Transverse colon (tissue), 4 donors: ENCODE measurements around the gene ERC2. TPM values are rescaled to one million over a fixed set of nuclear protein-coding genes. Genes with fewer than 3 reads are reported as not detected.
A peak's percentile ranks its signal among the peaks of the same experiment; 100 is the strongest.

Experiments used
- DNase-seq: peaks from one replicate; pipeline ENCODE4 v3.0.0-alpha.2; 2019
- H3K27ac ChIP-seq, 4 donors: fragments of 200-600 bp; sonication (generic); 2 replicates each; pipeline ENCODE4 v1.5.1; 2016 to 2018; ENCODE audit warnings: inconsistent platforms in 4 of 4
- H3K27me3 ChIP-seq: fragments of 200-600 bp; sonication (generic); 2 replicates; pipeline ENCODE4 v1.5.1; 2017; ENCODE audit warnings: inconsistent platforms
- H3K36me3 ChIP-seq, 4 donors: fragments of 200-600 bp; sonication (generic); 2 replicates each; pipeline ENCODE4 v1.5.1; 2017 to 2019; ENCODE audit warnings: inconsistent platforms in 4 of 4
- H3K4me1 ChIP-seq, 4 donors: fragments of 200-600 bp; sonication (generic); 2 replicates each; pipeline ENCODE4 v1.5.1; 2017 to 2020; ENCODE audit warnings: inconsistent platforms in 4 of 4
- H3K4me3 ChIP-seq, 4 donors: fragments of 200-600 bp; sonication (generic); 1 replicate in 1 of 4; 2 replicates in 3 of 4; pipeline versions ENCODE4 v1.5.1 to v1.6.1; 2017 to 2019; ENCODE audit warnings: inconsistent platforms in 4 of 4
- H3K9me3 ChIP-seq, 2 donors: fragments of 200-600 bp; sonication (generic); 2 replicates each; pipeline ENCODE4 v1.5.1; 2017 to 2019; ENCODE audit warnings: inconsistent platforms in 2 of 2
- CTCF ChIP-seq, 5 experiments: fragments of 200-600 bp in 3 of 5; fragments of 450-650 bp in 2 of 5; sonication (generic) in 3 of 5; IDR thresholded peaks; 1 replicate in 2 of 5; 2 replicates in 3 of 5; pipeline ENCODE4 v1.5.1; 2016 to 2017; ENCODE audit warnings: antibody characterized with exemption in 5 of 5, inconsistent platforms in 3 of 5, mild to moderate bottlenecking in 2 of 5, moderate library complexity in 1 of 5
- EP300 ChIP-seq: sonication (generic); formaldehyde crosslinking; IDR thresholded peaks from one replicate; pipeline ENCODE4 v1.6.1; 2017; ENCODE audit warnings: antibody characterized with exemption, low read depth
- POLR2A ChIP-seq: fragments of 450-650 bp; IDR thresholded peaks from one replicate; pipeline ENCODE4 v1.6.1; 2016; ENCODE audit warnings: antibody characterized with exemption, mild to moderate bottlenecking, moderate library complexity
- POLR2AphosphoS5 ChIP-seq, 3 donors: sonication (generic); formaldehyde crosslinking; IDR thresholded peaks; one replicate each; pipeline ENCODE4 v1.6.1; 2016; ENCODE audit warnings: antibody characterized with exemption in 3 of 3
- WGBS, 2 donors: methylation state at CpG; one replicate each; pipeline ENCODE4 v1.1.5; 2018; ENCODE audit warnings: low coverage in 1 of 2; 5-methylcytosine and 5-hydroxymethylcytosine counted together
- in situ Hi-C, 4 donors: fragments of 200-750 bp; cut with MboI; loops; one replicate each; pipeline versions ENCODE4 v1.15.0 to v1.15.1; 2017; ENCODE audit warnings: low sequenced_read_pairs in 3 of 4, low pct_ligation_motif_present in 1 of 4, low pct_unique_long_range_greater_than_20kb in 1 of 4
- intact Hi-C: fragments of 100-400 bp; cut with DNase I; formaldehyde crosslinking; loops from one replicate; pipeline ENCODE4 v1.15.1; 2023; ENCODE audit warnings: low total_unique reads
- total RNA-seq, 4 donors: library from RNA; depleted of rRNA; stranded (reverse); fragments of >200 nt; gene quantifications; one replicate each; pipeline ENCODE4 v1.1.0, GENCODE V29; 2016

The ERC2 gene
- total RNA-seq, 4 donors from 2014 or later: 0.41 to 1.3 TPM; not detected in 2

GRCh38 chr3:55752911-55753310, 715.4 kb downstream of the ERC2 start:
- intact Hi-C loops (no loop called here), in situ Hi-C loops (no loop called here)
- peaks cover 0 to 3% (median 0%) of the 10 kb centered on the region in 4 donors for H3K4me1 ChIP-seq
- H3K36me3 ChIP-seq: no peaks in the 10 kb centered on the region
- H3K27me3 ChIP-seq: no peaks in the 10 kb centered on the region
- TF ChIP-seq EP300 (no peak), POLR2AphosphoS5 (IDR thresholded peaks at IDR 0.05) (no peak), POLR2A (no peak), CTCF (IDR thresholded peaks at IDR 0.05) (no peak)
- no peak overlapping the region for H3K4me3 ChIP-seq
- H3K9me3 ChIP-seq: no peaks in the 10 kb centered on the region
- 76 to 86% methylated on average over 4 to 5 of the region's 5 CpGs for WGBS, 2 donors
- no peak overlapping the region for H3K27ac ChIP-seq
- DNase-seq: no peak

DNA sequence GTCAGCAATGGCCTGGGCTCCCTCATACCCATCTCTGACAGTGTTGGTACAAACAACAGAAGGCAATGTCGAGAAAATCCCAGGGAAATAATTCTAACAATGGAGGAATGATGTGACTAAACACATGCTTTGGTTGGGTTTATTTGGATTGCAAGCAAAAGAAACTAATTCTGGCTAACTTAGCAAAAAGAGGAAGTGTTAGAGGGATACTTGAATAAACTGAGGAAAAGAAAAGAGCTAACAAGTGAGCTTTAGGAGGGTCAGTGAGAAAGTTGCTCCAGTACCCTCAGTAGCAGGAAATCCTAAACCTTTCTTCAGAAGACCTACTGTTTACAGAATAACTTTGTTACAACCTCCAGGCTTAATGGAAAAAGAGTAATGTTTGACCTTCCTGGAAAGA, 716.5 kb downstream of the ERC2 start:
- Histone ChIP-seq H3K27ac (no peak overlapping the region), H3K27me3 (no peaks in the 10 kb centered on the region), H3K9me3 (no peaks in the 10 kb centered on the region), H3K4me1 (peaks cover 0 to 3% (median 0%) of the 10 kb centered on the region in 4 donors), H3K36me3 (no peaks in the 10 kb centered on the region), H3K4me3 (no peak overlapping the region)
- in situ Hi-C loops: no loop called here
- 69 to 82% methylated on average over 1 of the region's 1 CpG for WGBS, 2 donors
- no peak for TF ChIP-seq POLR2A
- no peak for TF ChIP-seq CTCF (IDR thresholded peaks at IDR 0.05)
- no peak for TF ChIP-seq EP300
- no peak for TF ChIP-seq POLR2AphosphoS5 (IDR thresholded peaks at IDR 0.05)
- intact Hi-C loops: no loop called here
- no peak for DNase-seq

DNA sequence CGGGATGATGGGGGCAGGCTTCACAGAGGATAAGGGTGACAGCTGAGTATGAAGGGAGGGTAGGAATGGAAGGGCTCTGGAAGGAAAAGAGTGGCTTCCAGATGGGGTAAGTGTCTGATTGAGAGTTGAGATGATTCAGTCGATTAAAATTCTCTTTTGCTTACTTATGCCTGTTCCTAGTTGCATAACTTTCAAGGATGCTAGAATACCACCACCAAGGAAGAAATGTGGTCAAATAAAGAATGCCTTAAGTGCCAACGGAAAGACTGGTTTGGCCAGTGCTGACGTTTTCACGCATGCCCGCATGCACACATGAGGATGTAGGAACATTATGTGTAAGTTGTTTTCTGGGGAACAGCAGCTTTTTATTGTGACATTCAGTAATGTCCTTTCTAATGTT, 717.7 kb downstream of the ERC2 start:
- WGBS, 2 donors: 56 to 58% methylated on average over 5 to 6 of the region's 6 CpGs
- peak; percentile 10 for DNase-seq

GRCh38 chr3:55749036-55749435, 719.2 kb downstream of the ERC2 start:
- H3K27me3 ChIP-seq: no peaks in the 10 kb centered on the region
- 90% methylated on average over 1 of the region's 1 CpG; no CpG with 5 or more reads in 1 of the 2 donors for WGBS, 2 donors
- intact Hi-C loops: no loop called here
- in situ Hi-C loops: loop anchor here in 2 of 4 donors (10.0 to 25.0 kb wide), 2 partner anchors 262 to 264 kb away; partner anchors contain the start of gene WNT5A (in 2 of the 2)
- no peaks in the 10 kb centered on the region for H3K9me3 ChIP-seq
- DNase-seq: no peak
- peaks cover 0 to 3% (median 0%) of the 10 kb centered on the region in 4 donors for H3K4me1 ChIP-seq
- TF ChIP-seq POLR2A: no peak
- TF ChIP-seq CTCF (IDR thresholded peaks at IDR 0.05): no peak
- H3K4me3 ChIP-seq: no peak overlapping the region
- no peaks in the 10 kb centered on the region for H3K36me3 ChIP-seq
- H3K27ac ChIP-seq: no peak overlapping the region

More for the DNA sequence above, 717.7 kb downstream of the ERC2 start:
- in situ Hi-C loops (no loop called here), intact Hi-C loops (no loop called here)
- Histone ChIP-seq H3K36me3 (no peaks in the 10 kb centered on the region), H3K27ac (no peak overlapping the region), H3K4me3 (no peak overlapping the region), H3K4me1 (peaks cover 0 to 3% (median 0%) of the 10 kb centered on the region in 4 donors), H3K27me3 (no peaks in the 10 kb centered on the region), H3K9me3 (no peaks in the 10 kb centered on the region)
- TF ChIP-seq EP300 (no peak), POLR2A (no peak), POLR2AphosphoS5 (IDR thresholded peaks at IDR 0.05) (no peak), CTCF (IDR thresholded peaks at IDR 0.05) (no peak)
